ENCODE results near the gene HOXC5.

HOXC5 gene

DNA sequence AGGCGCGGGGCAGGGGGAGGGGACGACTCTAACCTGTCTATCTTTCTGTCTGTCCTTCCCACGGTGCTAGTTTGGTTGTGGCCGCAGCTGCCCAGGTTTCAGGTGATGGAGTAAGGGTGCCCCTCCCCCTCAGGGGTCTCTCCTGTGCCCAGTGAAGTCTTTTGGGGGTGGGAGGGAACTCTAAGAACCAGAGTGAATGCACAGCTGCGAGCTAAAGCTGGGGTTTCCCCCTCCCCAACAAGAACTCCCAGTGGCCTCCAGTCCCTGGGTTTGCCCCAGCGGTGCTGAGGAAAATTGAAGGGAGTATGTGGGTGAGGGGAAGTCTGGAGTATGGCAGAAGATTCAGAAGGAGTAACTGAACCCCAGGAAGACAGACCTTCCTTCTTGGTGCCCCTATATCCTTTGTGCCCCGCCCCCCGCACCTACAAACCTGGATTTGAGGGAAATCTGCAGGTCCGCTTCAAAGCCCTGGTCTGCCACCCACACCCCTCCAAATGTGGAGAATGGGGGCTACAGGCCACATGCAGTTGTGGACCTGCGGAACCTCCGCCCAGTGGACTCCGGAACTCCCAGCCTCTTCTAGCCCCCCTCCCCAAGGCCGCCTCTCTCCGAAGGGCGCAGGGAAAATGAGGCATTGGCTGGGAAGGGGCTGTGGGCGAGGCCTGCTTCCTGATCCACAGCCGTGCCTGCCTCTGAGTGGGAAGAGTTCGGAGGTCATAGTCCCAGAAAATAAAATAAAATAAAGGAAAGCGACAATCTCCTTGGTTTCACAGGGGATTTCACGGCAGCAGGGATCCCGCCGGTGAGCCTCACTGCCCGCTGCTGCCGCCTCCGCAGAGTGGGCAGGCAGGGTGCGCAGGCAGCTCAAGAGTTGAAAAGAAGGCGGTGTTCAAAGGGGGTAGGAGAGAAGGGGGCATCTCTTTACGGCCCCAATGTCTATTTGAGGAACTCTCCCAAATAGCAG lies 36.3 kb upstream of the HOXC5 start:
- DNase-seq = no peak

DNA sequence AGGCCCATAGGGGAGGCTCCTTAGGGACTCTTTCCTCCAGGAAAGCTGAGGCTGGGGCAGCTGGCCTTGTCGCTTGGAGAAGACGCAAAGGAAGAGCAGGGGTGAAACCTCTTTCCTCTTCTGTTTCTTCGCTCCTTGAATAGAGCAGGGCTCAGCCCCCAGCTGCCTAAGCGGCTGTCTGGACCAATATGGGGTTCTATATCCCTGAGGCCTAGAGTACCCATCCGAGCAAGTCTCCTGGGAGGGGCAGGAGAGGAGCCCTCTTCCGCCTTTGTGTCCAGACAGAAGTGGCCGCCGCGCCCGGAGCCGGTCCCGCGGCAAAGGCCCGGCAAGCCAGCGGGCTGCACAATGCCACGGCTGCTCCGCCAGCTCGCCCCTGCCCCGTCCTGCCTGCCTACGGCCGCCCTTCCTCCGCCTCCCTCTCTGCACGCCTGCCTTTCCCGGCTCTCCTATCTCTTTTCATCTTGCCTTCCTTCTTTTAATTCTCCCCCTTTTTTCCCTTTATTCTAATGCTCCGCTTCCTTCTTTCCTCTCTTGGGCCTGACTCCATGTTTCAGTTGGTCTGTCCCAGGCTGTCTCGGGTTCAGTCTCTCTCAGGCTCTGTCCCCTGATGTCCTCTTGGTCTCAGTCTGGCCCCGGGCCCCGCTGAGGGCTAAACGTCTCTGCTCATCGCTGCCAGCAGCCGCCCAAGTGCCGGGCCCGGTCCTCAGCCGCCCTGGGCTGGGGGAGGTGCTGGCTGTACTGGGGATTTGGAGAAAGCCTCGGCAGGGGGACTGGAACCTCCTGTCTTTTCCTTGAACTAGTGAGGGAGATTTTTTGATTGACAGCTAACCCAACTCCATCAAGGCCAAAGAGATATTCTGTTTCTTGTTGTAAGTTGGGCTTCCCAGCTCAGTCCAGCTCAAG lies 35.4 kb upstream of the HOXC5 start:
- no peak for DNase-seq

DNA sequence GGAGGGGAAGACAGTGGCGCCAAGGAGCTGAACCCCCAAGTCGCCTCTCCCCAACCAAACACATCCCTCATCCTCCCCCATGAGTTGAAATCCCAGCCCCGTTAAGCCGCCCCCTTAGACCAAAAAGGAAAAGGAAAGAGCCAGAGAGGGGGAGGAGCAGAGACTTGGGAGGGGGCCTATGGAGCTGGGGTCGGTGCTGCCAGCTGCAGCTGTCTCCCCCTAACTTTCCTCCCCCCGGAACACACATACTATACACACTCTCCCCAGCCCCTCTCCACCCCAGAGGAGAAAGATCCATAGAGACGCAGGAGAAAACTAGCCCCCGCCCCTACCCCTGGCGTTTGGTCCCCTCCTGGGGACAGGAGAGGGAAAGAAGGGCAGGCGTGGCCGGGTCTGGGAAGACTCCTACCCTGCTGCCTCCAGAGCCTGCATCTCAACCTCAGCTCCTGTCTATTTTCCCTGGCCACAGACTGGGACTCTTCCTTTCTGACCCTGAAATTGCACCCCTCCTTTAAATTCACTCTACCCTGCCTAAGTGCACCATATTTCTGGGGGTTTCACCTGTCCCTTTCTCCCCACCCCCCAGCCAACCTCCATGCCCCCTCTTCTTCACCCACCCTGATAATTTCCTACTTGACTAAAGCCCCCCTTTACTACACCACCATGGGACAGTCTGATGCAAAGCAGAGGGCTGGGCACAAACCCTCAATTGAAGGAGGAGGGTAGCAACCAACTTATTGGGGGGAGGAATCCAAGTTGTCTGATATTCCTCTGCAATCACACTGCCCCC lies 34.5 kb upstream of the HOXC5 start:
- DNase-seq = no peak

DNA sequence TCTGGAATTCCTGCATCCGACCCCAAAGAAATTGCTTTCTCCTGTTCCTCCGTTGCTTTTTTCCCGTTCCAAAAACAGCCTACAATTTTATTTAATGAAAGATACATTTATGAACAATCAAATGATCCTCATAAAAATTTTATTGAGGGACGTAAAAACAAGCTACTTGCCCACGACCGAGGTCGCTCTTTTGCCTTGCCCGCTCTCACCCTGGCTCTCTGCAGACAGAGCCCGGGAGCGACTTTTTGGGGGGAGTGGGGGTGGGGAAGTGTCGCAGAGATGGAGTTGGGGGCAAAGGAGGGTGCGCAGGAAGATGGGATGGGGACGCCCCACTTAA lies 34.0 kb upstream of the HOXC5 start:
- no peak for DNase-seq

DNA sequence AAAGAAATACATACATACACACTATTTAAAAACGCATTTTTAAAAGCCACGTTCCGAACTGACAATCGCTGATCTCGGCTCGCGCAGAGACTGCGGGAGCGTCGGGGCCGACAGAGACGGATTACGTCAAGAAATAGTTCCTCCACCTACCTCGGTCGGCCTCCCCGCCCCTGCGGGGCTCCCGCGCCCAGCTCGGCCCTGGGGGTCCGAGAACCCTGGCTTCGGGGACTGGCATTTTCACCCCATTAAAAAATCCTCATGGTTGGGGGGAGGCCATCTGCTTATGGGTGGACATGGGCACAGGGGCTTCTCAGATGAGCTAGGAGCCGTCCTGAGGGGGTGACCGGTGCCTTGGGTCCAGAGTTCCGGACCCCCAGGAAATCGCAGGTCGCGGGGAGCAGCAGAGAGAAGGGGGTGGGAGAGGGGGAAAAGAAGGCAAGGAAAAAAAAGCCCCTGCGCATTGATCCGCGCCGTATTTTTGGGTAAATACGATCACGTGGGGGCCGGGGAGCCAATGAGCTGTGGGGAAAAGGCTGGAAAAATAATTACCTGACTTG lies 33.2 kb upstream of the HOXC5 start:
- DNase-seq = peak; percentile 90

DNA sequence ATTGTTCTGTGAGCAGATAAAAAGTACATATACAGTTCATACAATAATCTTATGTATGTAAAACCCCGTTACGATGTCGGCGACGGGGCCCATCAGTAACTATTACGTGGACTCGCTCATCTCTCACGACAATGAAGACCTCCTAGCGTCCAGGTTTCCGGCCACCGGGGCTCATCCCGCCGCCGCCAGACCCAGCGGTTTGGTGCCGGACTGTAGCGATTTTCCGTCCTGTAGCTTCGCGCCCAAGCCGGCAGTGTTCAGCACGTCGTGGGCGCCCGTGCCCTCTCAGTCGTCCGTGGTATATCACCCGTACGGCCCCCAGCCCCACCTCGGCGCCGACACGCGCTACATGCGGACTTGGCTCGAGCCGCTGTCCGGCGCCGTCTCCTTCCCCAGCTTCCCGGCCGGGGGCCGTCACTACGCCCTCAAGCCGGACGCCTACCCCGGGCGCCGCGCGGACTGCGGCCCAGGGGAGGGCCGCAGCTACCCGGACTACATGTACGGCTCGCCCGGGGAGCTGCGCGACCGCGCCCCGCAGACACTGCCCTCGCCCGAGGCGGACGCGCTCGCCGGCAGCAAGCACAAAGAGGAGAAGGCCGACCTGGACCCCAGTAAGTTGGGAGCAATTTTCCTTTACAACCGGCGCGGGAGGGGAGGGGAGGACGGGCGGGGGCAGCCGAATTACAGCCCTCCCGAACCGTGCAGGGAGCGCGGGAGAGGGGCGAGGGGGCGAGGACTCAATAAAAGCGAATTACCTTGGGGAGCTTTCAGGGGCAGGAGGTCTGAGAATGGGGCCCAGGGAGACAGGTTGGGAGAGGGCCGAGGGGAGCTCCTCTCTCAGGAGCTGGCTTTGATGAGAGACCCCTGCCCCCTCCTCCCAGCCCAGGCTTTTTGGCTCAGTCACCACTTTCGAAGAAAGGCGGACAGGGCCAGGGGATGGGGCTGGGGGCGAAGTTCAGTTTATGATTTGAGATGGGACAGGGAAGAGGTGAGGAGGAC lies 32.4 kb upstream of the HOXC5 start, which contains the start of gene HOXC9:
Gene HOXC9, plus strand, starts transcription at position 46 of the 999 bp plus-strand sequence. Its CDS starts 28 bp downstream, at position 74.
- DNase-seq = no peak

DNA sequence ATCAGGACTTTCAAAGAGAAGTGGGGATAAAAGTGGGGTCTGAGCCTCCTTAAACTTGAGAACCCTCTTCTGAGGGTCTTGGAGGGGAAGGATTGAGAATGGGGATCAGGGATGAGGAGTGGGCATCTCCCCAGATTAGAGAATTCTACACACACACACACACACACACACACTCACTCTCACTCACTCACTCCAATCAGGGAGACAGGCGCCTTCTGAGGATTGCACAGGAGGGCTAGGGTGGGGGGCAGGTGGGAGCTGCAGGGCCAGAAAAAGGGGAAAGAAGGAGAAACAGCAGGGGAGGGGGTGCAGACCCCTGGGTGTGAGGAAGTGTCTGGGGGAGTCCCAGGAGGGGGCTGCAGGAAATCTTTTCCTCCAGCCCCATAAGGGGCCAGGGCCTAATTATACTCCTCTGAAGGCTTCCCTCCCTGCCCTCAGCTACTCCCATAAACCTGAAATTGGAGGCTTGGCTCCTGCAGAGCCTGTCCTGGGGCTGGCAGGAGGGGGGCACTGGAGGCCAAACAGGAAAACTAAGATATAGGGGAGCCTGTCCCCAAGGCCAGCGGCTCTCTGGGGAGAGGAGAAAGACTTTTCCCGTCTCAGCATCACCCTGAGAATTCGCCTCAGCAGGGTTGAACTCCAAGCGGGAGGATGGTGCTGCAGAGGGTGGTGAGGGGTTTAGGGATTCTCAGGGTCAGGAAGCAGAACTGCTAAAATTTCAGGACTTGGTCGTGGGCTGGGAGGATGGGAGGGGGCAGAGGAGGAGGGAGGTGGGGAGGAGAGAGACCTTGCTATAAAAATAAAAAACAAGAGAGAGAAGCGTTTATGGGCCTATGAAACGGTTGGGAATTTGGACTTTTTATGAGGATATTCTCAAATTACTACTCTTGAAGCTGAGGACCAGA lies 31.3 kb upstream of the HOXC5 start:
- DNase-seq = no peak

DNA sequence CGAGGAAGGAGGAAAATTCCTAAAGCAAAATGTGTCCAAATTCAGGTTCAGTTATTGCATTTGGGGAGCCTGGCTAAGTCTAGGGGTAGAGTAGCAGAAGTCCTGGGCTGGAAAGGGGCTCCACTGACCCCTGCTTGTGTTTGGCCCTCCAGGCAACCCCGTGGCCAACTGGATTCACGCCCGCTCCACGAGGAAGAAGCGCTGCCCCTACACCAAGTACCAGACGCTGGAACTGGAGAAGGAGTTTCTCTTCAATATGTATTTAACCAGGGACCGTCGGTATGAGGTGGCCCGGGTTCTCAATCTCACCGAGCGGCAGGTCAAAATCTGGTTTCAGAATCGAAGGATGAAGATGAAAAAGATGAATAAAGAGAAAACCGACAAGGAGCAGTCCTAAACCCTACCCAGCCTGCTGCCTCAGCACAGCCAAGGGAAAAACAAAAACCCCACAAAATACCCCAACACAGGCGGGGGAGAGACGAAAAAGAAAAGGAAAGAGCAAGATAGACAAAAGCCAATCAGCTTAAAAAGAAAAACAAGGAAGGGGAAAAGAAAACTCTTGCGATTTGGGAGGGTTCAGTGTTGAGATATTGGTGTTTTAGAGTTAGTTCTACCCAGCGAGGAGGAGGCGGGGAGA lies 30.5 kb upstream of the HOXC5 start:
- no peak for DNase-seq

DNA sequence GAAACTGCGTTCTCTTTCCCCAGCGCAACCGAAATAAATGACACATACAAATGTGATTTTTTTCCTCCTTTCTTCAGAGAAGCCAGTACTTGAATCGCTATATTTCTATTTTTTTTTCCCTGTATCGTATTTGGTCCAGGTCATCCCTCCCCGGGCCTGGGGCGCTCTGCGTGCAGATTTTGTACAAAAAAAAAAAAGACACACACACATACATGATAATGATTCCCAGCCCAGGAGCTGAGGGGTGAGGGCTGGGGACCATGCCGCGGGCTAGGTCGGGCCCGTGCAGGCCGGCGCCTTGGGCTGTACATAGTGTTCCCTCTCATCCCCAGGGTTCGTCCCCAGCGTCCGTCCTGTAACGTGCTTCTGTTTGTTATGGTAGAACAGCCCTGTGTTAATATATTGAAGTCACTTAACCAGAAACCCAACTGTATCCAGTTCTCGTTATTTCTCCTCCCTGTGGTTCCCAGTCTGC lies 29.9 kb upstream of the HOXC5 start:
- DNase-seq = no peak

DNA sequence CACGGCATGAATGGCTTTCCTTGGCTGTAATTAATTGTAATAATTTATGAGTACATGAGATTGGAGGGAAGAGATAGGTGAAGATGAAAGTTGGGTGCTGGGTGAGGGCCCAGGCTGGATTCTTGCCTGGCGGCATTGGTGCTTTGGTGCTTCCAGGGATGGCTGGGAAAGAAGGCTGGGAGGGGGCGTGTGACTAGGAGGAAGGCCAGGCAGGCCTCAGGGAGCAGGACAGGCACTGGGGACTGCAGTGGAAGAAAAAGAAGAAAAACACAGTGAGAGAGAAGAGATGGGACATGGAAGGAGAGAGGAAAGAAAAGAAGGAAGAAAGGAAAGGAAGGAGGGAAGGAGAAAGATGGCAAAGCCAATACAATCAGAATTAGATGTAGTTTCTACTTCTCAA lies 29.2 kb upstream of the HOXC5 start:
- no peak for DNase-seq

DNA sequence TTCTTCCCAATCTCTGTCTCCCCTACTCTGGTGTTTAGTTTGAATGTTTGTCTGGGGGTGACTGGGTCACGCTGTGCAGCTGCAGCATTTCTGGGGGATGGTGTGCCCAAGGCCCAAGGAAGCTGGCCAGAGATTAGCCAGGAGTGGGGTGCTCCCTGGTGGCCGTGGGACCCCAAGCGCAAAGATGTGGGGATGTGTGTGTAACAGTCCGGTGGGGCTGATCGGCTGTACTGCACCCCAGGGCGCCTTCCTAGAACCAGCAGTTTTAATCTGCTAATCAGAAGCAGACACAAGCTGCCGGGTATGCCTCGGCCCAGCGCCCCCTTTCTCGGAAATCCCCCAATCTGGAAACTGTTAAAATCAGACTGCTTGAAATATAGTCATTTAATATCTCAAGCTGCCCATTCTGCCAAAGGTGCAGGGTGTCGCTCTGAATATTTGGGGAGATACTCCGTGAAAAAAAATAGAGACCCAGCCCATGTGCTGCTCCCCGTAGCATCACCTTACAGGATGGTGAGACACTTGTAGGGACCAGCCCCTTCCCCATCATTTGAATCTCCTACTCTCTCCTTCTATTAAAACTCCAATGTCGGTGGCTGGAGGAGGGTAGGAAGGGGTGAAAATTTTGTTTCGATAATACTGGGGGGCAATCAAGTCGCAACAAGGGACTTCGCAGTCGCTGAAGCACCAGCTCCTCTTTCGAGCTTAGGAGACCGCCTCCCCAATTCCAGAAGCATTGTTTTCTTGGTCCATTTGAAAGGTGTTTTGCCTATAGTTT lies 28.6 kb upstream of the HOXC5 start:
- DNase-seq = no peak

DNA sequence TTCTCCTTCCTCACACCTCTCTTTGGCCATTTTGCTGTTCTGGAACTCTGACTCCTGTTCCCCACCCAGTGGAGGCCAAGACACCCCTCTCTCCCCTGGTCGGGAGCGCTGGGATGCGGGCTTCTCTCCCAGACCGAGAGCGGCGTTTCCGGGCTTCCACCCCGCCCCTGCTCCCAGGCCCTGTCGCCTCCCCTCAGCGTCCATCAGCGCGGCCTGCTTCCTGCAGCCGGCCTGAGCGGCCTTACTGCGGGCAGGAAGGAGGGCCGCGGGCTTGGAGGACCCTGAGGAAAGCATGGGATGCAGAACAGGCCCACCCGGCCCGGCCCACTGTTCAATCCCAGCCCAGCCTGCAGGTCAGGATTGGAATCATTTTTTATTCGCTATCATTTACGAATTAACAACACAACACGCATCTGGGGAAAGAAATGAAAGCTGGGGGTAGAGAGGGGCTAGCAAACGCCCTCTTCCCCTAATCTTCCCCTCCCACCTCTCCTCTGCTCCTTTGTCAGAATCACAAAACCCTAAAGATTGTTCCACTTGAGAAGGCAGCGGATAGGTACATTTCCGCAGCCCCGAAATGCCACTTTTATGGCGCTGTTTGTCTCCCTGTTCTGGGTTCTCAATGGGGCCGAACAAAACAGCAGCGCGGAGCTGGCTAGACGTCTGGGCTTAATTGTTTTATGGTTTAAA lies 27.9 kb upstream of the HOXC5 start:
- no peak for DNase-seq

DNA sequence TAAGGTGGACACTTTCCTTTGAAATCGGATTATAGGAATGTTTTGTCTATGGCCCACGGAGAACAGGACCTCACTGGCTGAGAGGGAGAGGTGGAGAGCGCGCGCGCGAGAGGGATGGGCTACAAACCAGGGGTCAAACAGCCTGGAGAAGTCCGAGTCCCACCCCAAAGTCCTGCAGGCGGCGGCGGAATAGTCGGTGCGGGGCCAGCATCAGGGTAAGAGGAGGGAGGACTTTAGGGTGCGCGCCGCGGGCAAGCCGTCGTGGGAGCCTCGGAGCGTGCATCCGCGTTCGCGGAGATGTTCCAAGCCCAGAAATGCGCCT lies 27.4 kb upstream of the HOXC5 start:
- DNase-seq = no peak

DNA sequence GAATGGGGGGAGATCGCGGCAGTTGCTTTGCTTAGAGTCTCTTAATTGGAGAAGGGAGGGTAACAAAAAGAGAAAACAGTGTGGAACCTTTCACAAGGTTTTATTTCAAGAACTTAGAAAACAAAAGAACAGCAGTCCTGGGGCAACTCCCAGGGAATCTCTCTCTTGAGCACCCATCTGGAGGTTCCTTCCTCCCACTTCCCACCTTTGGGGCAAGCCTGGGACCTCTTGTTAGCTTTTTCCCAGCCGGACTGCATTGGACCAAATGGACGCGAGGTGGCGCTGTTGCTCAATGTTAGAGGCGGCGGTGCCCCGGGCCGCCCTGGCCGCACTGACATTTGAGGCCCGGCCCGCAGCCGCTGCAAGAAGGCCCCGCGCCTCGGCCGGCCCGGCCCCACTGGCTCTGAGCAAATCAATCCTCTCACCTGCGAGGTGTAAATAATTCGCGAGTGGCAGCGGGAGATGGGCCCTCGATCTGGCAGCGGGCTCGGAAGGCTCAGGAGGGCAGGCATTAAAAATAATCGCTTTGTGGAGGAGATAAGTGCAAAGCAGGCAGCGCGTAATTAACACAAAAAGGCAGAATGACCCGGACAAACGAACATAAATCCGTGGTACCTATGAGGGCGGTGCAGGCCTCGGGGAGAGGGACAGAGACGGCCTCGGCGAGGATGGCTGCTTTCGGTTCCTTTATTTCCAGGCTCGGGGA lies 26.8 kb upstream of the HOXC5 start:
- DNase-seq = peak; percentile 70

DNA sequence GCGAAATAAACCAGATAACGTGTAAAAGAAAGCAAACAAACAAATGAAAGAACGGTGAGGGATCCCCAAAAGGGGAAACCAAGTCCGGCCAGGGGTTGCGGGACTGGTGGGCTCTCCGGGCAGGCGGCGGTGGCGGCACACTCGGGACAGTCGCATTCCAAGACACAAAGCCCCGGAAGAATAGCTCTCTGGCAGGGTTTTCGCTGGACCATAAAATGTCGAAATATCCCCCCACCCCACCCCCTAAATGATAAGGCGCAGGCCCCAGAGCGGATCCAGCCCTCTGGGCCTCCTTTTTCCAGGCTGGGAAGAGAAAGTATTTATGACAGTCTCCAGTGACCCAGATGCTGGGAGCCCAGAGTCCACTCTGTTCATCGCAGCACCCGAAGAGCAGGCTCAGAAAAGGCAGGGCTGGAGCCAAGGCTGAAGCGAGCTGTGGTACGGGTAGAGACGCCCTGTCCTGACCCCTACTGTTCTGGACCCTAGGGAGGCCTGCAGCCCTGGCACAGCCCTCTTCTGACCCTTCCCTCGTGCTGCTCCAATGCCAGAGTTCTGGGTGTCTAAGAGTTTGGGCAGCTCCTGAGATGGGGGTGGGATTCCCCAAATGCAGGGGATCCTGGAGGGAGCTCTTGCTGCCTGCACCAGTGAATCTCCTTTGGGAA lies 26.2 kb upstream of the HOXC5 start:
- DNase-seq = no peak

DNA sequence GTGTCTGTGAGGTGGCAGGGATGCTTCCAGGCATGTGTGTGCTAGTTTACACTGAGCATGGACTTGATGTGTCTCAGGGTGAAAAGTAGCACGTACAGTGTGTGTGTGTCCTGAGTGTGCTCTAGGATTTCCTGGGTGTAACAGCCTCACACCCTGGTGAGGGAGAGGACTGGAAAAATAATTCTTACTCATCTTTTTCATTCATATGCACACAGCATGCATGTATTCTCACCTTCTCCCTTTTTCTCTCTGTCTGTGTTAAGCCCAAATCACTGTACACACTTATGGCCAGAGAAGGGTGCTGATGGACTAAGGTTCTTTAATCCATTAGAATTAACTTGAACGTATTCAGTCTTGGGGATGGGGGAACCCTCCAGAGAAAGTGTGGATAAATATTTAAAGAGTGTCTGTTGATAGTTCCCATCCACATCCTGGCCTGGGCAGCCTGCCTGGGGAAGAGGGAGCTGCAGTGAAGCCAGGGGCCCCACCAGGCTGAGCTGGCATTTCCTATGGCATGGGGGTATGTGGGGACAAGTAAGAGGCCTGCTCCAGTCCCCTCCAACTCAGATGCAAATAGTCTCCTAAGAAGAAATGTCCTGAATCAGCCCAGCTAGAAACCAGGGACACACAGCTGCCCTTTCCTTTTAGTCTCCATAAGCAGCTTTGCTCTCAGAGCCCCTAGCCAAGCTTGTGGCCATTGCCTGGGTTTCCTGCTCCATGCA lies 25.2 kb upstream of the HOXC5 start:
- DNase-seq = no peak

DNA sequence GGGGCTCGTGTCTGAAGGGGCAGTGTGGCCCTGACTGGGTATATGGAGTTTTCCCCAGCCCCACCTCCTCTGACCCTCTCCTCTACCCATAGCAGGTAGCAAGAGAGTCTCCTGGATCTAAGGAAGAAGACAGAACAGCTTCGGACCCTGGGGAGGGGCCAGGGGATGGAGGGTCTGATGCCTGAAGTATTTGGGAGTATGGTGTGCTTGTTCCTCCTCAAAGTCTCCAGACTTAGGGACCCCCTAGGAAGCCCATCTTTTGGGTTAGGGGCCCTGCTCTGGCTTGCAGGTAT lies 24.6 kb upstream of the HOXC5 start:
- no peak for DNase-seq

Measured in NCI-H1092 treated with DMSO at 0.1 percent for 48 hours (cell line).